Neural progenitor cell (in vitro differentiated cells): ENCODE data around the gene AP2A2. TPM values are rescaled to one million over a fixed set of nuclear protein-coding genes. Genes with fewer than 3 reads are reported as not detected.

Experiments used
- DNase-seq: peaks from one replicate; pipeline ENCODE4 v3.0.0-alpha.2; 2016; ENCODE audit warnings: low spot score
- H2AFZ ChIP-seq: fragments of 200-600 bp; sonication (generic); replicated peaks from 2 replicates; pipeline ENCODE4 v1.6.1; 2016; ENCODE audit warnings: antibody characterized with exemption
- H3F3A ChIP-seq: fragments of 200-600 bp; sonication (generic); 2 replicates; pipeline ENCODE4 v1.6.1; 2016; ENCODE audit warnings: antibody characterized with exemption, low read depth
- H3K27ac ChIP-seq: fragments of 200-600 bp; sonication (generic); 2 replicates; pipeline ENCODE4 v1.5.1; 2016; ENCODE audit warnings: mild to moderate bottlenecking
- H3K27me3 ChIP-seq: fragments of 200-600 bp; sonication (generic); 2 replicates; pipeline ENCODE4 v1.6.1; 2016; ENCODE audit warnings: mild to moderate bottlenecking, moderate library complexity
- H3K36me3 ChIP-seq: fragments of 200-600 bp; sonication (generic); 2 replicates; pipeline ENCODE4 v1.5.1; 2016
- H3K4me1 ChIP-seq: fragments of 200-600 bp; sonication (generic); 2 replicates; pipeline ENCODE4 v1.6.1; 2016; ENCODE audit warnings: mixed run types
- H3K4me2 ChIP-seq: fragments of 200-600 bp; sonication (generic); 2 replicates; pipeline ENCODE4 v1.6.1; 2016
- H3K4me3 ChIP-seq: fragments of 200-600 bp; sonication (generic); 2 replicates; pipeline ENCODE4 v1.5.1; 2016
- H3K79me2 ChIP-seq: fragments of 200-600 bp; sonication (generic); 2 replicates; pipeline ENCODE4 v1.6.1; 2016; ENCODE audit warnings: low read depth
- H3K9ac ChIP-seq: fragments of 200-600 bp; sonication (generic); 2 replicates; pipeline ENCODE4 v1.6.1; 2016
- H3K9me3 ChIP-seq: fragments of 200-600 bp; sonication (generic); 2 replicates; pipeline ENCODE4 v1.5.1; 2016; ENCODE audit warnings: low read depth
- H4K20me1 ChIP-seq: fragments of 200-600 bp; sonication (generic); 2 replicates; pipeline ENCODE4 v1.6.1; 2016; ENCODE audit warnings: low read depth
- H3K27ac Mint-ChIP-seq: 3 replicates; pipeline ENCODE4 v1.8.0; 2021; ENCODE audit warnings: mixed read lengths
- H3K27me3 Mint-ChIP-seq: 2 replicates; pipeline ENCODE4 v1.8.0; 2022; ENCODE audit warnings: low read depth, mild to moderate bottlenecking, inconsistent platforms, moderate library complexity, mixed read lengths; ENCODE audit not compliant: insufficient read depth
- H3K36me3 Mint-ChIP-seq: 3 replicates; pipeline ENCODE4 v1.8.0; 2021; ENCODE audit warnings: mixed read lengths
- H3K4me1 Mint-ChIP-seq: 3 replicates; pipeline ENCODE4 v1.8.0; 2021; ENCODE audit warnings: mixed read lengths
- H3K4me3 Mint-ChIP-seq: 3 replicates; pipeline ENCODE4 v1.8.0; 2021; ENCODE audit warnings: mild to moderate bottlenecking, moderate library complexity, mixed read lengths
- H3K9me3 Mint-ChIP-seq: 3 replicates; pipeline ENCODE4 v1.8.0; 2020; ENCODE audit warnings: mixed read lengths
- CTCF ChIP-seq: fragments of 200-600 bp; sonication (generic); IDR thresholded peaks from 2 replicates; pipeline ENCODE4 v1.5.1; 2017; ENCODE audit warnings: antibody characterized with exemption, mild to moderate bottlenecking
- EZH2 ChIP-seq: fragments of 200-600 bp; sonication (generic); IDR thresholded peaks from 2 replicates; pipeline ENCODE4 v1.6.1; 2017; ENCODE audit warnings: antibody characterized with exemption, mild to moderate bottlenecking, moderate library complexity
- EZH2phosphoT487 ChIP-seq: fragments of 200-600 bp; sonication (generic); IDR thresholded peaks from 2 replicates; pipeline ENCODE4 v1.6.1; 2017; ENCODE audit warnings: antibody characterized with exemption
- total RNA-seq: library from RNA; depleted of rRNA; stranded (reverse); fragments of >200 nt; gene quantifications from 2 replicates; pipeline ENCODE4 v1.2.3, GENCODE V29; 2015; ENCODE audit warnings: low replicate concordance

The AP2A2 gene
- total RNA-seq, 1 donor from 2014 or later = 67.5 TPM

GRCh38 chr11:986952-987305, 61.3 kb downstream of the AP2A2 start:
- H3K27me3 ChIP-seq = no peaks in the 10 kb centered on the region
- Mint-ChIP-seq H3K27me3 (peaks cover 2% of the 10 kb centered on the region), H3K27ac (no peak overlapping the region), H3K4me3 (no peak overlapping the region), H3K4me1 (no peaks in the 10 kb centered on the region), H3K36me3 (peaks cover 20% of the 10 kb centered on the region), H3K9me3 (no peaks in the 10 kb centered on the region)
- no peak overlapping the region for H2AFZ ChIP-seq
- no peak overlapping the region for H3K4me2 ChIP-seq
- DNase-seq = no peak
- H3K9me3 ChIP-seq = no peaks in the 10 kb centered on the region
- no peak overlapping the region for H3K27ac ChIP-seq
- no peak overlapping the region for H3K4me3 ChIP-seq
- TF ChIP-seq EZH2 (no peak), EZH2phosphoT487 (no peak), CTCF (no peak)
- H3K36me3 ChIP-seq = no peaks in the 10 kb centered on the region
- H4K20me1 ChIP-seq = no peaks in the 10 kb centered on the region
- H3F3A ChIP-seq = no peaks in the 10 kb centered on the region
- H3K9ac ChIP-seq = no peak overlapping the region
- H3K4me1 ChIP-seq = no peaks in the 10 kb centered on the region
- H3K79me2 ChIP-seq = no peaks in the 10 kb centered on the region

GRCh38 chr11:987671-988070, 62.0 kb downstream of the AP2A2 start:
- H3K27ac Mint-ChIP-seq = no peak overlapping the region
- H3K79me2 ChIP-seq = no peaks in the 10 kb centered on the region
- no peak overlapping the region for H3K4me3 ChIP-seq
- H3K4me2 ChIP-seq = no peak overlapping the region
- DNase-seq = no peak
- no peaks in the 10 kb centered on the region for H3K9me3 Mint-ChIP-seq
- no peaks in the 10 kb centered on the region for H3K36me3 ChIP-seq
- H3K9ac ChIP-seq = no peak overlapping the region
- H3K27me3 ChIP-seq = no peaks in the 10 kb centered on the region
- no peak overlapping the region for H3K27ac ChIP-seq
- no peaks in the 10 kb centered on the region for H3K4me1 ChIP-seq
- peaks cover 2% of the 10 kb centered on the region for H3K27me3 Mint-ChIP-seq
- no peak overlapping the region for H2AFZ ChIP-seq
- H3K4me3 Mint-ChIP-seq = no peak overlapping the region
- TF ChIP-seq EZH2phosphoT487 (no peak), EZH2 (no peak), CTCF (no peak)
- H3K36me3 Mint-ChIP-seq = peaks cover 21% of the 10 kb centered on the region
- no peaks in the 10 kb centered on the region for H3K9me3 ChIP-seq
- no peaks in the 10 kb centered on the region for H3K4me1 Mint-ChIP-seq
- no peaks in the 10 kb centered on the region for H3F3A ChIP-seq
- no peaks in the 10 kb centered on the region for H4K20me1 ChIP-seq

- no peaks in the 10 kb centered on the region for H3K9me3 Mint-ChIP-seq
- Histone ChIP-seq H3K4me3 (no peak overlapping the region), H3F3A (no peaks in the 10 kb centered on the region), H2AFZ (no peak overlapping the region), H4K20me1 (no peaks in the 10 kb centered on the region), H3K9ac (no peak overlapping the region), H3K36me3 (no peaks in the 10 kb centered on the region), H3K79me2 (no peaks in the 10 kb centered on the region), H3K9me3 (no peaks in the 10 kb centered on the region), H3K4me1 (no peaks in the 10 kb centered on the region), H3K4me2 (no peak overlapping the region), H3K27ac (no peak overlapping the region), H3K27me3 (no peaks in the 10 kb centered on the region)
- no peak overlapping the region for H3K27ac Mint-ChIP-seq
- H3K36me3 Mint-ChIP-seq = peaks cover 17% of the 10 kb centered on the region
- peaks cover 5% of the 10 kb centered on the region for H3K27me3 Mint-ChIP-seq
- DNase-seq = no peak
- peaks cover 3% of the 10 kb centered on the region for H3K4me1 Mint-ChIP-seq
- TF ChIP-seq EZH2 = no peak
- no peak for TF ChIP-seq CTCF
- TF ChIP-seq EZH2phosphoT487 = no peak
- no peak overlapping the region for H3K4me3 Mint-ChIP-seq
Observed at GRCh38 chr11:990101-990500, 64.4 kb downstream of the AP2A2 start.

- H3F3A ChIP-seq = no peaks in the 10 kb centered on the region
- Mint-ChIP-seq H3K9me3 (no peaks in the 10 kb centered on the region), H3K36me3 (peaks cover 18% of the 10 kb centered on the region), H3K4me1 (peaks cover 9% of the 10 kb centered on the region), H3K27me3 (peaks cover 6% of the 10 kb centered on the region), H3K27ac (peak overlapping the region; percentile 72), H3K4me3 (no peak overlapping the region)
- no peak overlapping the region for H3K27ac ChIP-seq
- TF ChIP-seq EZH2phosphoT487 = no peak
- no peak for TF ChIP-seq EZH2
- TF ChIP-seq CTCF = no peak
- no peaks in the 10 kb centered on the region for H3K79me2 ChIP-seq
- no peaks in the 10 kb centered on the region for H3K9me3 ChIP-seq
- H2AFZ ChIP-seq = no peak overlapping the region
- H3K36me3 ChIP-seq = no peaks in the 10 kb centered on the region
- no peaks in the 10 kb centered on the region for H3K4me1 ChIP-seq
- no peak overlapping the region for H3K4me2 ChIP-seq
- no peak for DNase-seq
- no peaks in the 10 kb centered on the region for H3K27me3 ChIP-seq
- no peak overlapping the region for H3K4me3 ChIP-seq
- H4K20me1 ChIP-seq = peaks cover 6% of the 10 kb centered on the region
- H3K9ac ChIP-seq = no peak overlapping the region
Observed at GRCh38 chr11:991034-991433, 65.4 kb downstream of the AP2A2 start.
